Astrocyte (in vitro differentiated cells and primary cell): Measurements from ENCODE around the gene CLASRP.

Source experiments
- EZH2 ChIP-seq: IDR thresholded peaks from 2 replicates; pipeline ENCODE4 v1.6.1; 2012; ENCODE audit warnings: mild to moderate bottlenecking, low read length, inconsistent platforms; ENCODE audit not compliant: insufficient read depth
- TF ChIP-seq, protein P1 (sequence below): IDR thresholded peaks from 2 replicates; pipeline ENCODE4 v1.5.1; 2011; ENCODE audit warnings: low read depth, mild to moderate bottlenecking, inconsistent platforms, low read length, moderate library complexity; ENCODE audit not compliant: insufficient read depth

DNA sequence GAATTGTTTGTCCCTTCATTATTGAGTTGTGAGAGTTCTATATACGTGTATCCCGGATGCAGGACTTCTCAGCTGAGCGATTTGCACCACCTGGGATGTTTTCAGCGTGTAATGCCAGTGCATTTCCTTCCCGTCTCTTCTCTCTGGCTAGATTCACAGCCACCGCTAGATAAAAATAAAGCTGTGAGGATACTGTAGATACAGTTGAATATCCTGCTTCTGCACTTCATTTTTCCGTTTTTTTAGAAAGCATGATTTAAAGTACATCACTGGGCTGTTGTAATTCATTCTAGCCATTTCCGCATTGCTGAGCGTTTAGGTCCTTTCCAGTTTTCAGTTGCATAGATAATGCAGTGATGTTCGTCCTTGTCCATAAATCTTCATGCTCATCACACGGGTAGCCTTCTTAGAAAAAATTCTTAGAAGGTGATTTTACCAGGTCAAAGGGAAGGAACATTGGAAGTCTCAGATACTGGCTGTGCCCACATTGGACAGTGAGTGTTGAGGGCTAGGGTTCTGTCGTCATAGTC lies 68.8 kb downstream of the CLASRP start:
- TF ChIP-seq, protein P1, sequence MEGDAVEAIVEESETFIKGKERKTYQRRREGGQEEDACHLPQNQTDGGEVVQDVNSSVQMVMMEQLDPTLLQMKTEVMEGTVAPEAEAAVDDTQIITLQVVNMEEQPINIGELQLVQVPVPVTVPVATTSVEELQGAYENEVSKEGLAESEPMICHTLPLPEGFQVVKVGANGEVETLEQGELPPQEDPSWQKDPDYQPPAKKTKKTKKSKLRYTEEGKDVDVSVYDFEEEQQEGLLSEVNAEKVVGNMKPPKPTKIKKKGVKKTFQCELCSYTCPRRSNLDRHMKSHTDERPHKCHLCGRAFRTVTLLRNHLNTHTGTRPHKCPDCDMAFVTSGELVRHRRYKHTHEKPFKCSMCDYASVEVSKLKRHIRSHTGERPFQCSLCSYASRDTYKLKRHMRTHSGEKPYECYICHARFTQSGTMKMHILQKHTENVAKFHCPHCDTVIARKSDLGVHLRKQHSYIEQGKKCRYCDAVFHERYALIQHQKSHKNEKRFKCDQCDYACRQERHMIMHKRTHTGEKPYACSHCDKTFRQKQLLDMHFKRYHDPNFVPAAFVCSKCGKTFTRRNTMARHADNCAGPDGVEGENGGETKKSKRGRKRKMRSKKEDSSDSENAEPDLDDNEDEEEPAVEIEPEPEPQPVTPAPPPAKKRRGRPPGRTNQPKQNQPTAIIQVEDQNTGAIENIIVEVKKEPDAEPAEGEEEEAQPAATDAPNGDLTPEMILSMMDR, result no peak
- no peak for TF ChIP-seq EZH2
